ENCODE data around the gene CRACDL. TPM values are rescaled to one million over a fixed set of nuclear protein-coding genes. Genes with fewer than 3 reads are reported as not detected.
A peak's percentile ranks its signal among the peaks of the same experiment; 100 is the strongest.

CRACDL gene
- total RNA-seq, 1 donor from 2014 or later, result 0.12 TPM

- peak; percentile 71 for DNase-seq
- no peaks in the 10 kb centered on the region for H3K36me3 Mint-ChIP-seq (ENCODE audit: low read depth)
- peaks cover 14% of the 10 kb centered on the region for H3K4me1 Mint-ChIP-seq
- H3K27me3 Mint-ChIP-seq, result peaks cover 15% of the 10 kb centered on the region
- intact Hi-C loops (cut with micrococcal nuclease), result loop anchor here (5.0 kb wide), 1 partner anchor 35 kb away; no protein-coding TSS in a partner anchor
- H3K9me3 Mint-ChIP-seq, result no peaks in the 10 kb centered on the region
- H3K4me3 Mint-ChIP-seq, result no peak overlapping the region
- no peak overlapping the region for H3K27ac Mint-ChIP-seq
Measured at GRCh38 chr2:98807221-98807620, 128.8 kb downstream of the CRACDL start.

GRCh38 chr2:98806236-98806697, 129.8 kb downstream of the CRACDL start:
- H3K9me3 Mint-ChIP-seq, result no peaks in the 10 kb centered on the region
- no peak overlapping the region for H3K27ac Mint-ChIP-seq
- peaks cover 16% of the 10 kb centered on the region for H3K4me1 Mint-ChIP-seq
- no peak overlapping the region for H3K4me3 Mint-ChIP-seq
- no peak for DNase-seq
- no peaks in the 10 kb centered on the region for H3K36me3 Mint-ChIP-seq (ENCODE audit: low read depth)
- intact Hi-C loops (cut with micrococcal nuclease), result loop anchor here (5.0 kb wide), 1 partner anchor 34 kb away; no protein-coding TSS in a partner anchor
- H3K27me3 Mint-ChIP-seq, result peaks cover 12% of the 10 kb centered on the region

GRCh38 chr2:98805412-98806171, 130.4 kb downstream of the CRACDL start:
- H3K4me3 Mint-ChIP-seq, result no peak overlapping the region
- peaks cover 16% of the 10 kb centered on the region for H3K4me1 Mint-ChIP-seq
- no peaks in the 10 kb centered on the region for H3K36me3 Mint-ChIP-seq (ENCODE audit: low read depth)
- no peak overlapping the region for H3K27ac Mint-ChIP-seq
- peaks cover 8% of the 10 kb centered on the region for H3K27me3 Mint-ChIP-seq
- no peaks in the 10 kb centered on the region for H3K9me3 Mint-ChIP-seq
- intact Hi-C loops (cut with micrococcal nuclease), result loop anchor here (5.0 kb wide), 1 partner anchor 33 kb away; no protein-coding TSS in a partner anchor
- no peak for DNase-seq

DNA sequence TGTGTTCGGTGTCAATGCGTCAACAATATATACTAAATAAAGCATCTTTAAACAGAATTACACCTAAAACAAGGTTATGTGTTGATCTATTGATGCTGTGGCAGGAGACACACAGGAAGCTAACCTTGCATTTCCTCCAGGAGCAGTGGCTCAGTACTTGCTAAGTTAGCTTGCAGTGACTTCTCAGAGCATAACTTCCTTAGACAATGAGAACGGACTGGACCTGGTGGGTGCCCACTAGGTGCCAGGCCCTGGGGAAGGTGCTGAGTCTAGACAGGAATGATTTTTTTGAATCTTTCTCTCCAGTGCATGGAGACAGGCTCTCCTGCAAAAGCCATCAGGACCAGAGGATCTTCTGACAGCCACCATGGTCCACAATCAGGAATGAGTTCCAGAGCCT, 131.3 kb downstream of the CRACDL start:
- Mint-ChIP-seq H3K27ac (no peak overlapping the region), H3K9me3 (no peaks in the 10 kb centered on the region), H3K4me1 (peaks cover 16% of the 10 kb centered on the region), H3K36me3 (ENCODE audit: low read depth) (no peaks in the 10 kb centered on the region), H3K27me3 (peaks cover 5% of the 10 kb centered on the region), H3K4me3 (no peak overlapping the region)
- intact Hi-C loops (cut with micrococcal nuclease), result loop anchor here (5.0 kb wide), 1 partner anchor 32 kb away; no protein-coding TSS in a partner anchor
- no peak for DNase-seq

- intact Hi-C loops (cut with micrococcal nuclease), result no loop called here
- Mint-ChIP-seq H3K36me3 (ENCODE audit: low read depth) (no peaks in the 10 kb centered on the region), H3K9me3 (no peaks in the 10 kb centered on the region), H3K27me3 (peaks cover 5% of the 10 kb centered on the region), H3K4me3 (no peak overlapping the region), H3K4me1 (peaks cover 16% of the 10 kb centered on the region), H3K27ac (no peak overlapping the region)
- no peak for DNase-seq
Measured at GRCh38 chr2:98804265-98804650, 131.8 kb downstream of the CRACDL start.

GRCh38 chr2:98803405-98804264, 132.4 kb downstream of the CRACDL start:
- Mint-ChIP-seq H3K27ac (no peak overlapping the region), H3K9me3 (no peaks in the 10 kb centered on the region), H3K4me1 (peaks cover 16% of the 10 kb centered on the region), H3K27me3 (peaks cover 6% of the 10 kb centered on the region), H3K4me3 (no peak overlapping the region), H3K36me3 (ENCODE audit: low read depth) (no peaks in the 10 kb centered on the region)
- intact Hi-C loops (cut with micrococcal nuclease), result no loop called here
- DNase-seq, result no peak

- intact Hi-C loops (cut with micrococcal nuclease), result no loop called here
- Mint-ChIP-seq H3K27me3 (peaks cover 6% of the 10 kb centered on the region), H3K9me3 (no peaks in the 10 kb centered on the region), H3K4me1 (peaks cover 10% of the 10 kb centered on the region), H3K27ac (no peak overlapping the region), H3K4me3 (no peak overlapping the region), H3K36me3 (ENCODE audit: low read depth) (no peaks in the 10 kb centered on the region)
- no peak for DNase-seq
Measured at GRCh38 chr2:98802344-98802743, 133.7 kb downstream of the CRACDL start.

GRCh38 chr2:98801921-98802321, 134.1 kb downstream of the CRACDL start:
- Mint-ChIP-seq H3K4me1 (peaks cover 6% of the 10 kb centered on the region), H3K36me3 (ENCODE audit: low read depth) (no peaks in the 10 kb centered on the region), H3K4me3 (no peak overlapping the region), H3K27me3 (peaks cover 6% of the 10 kb centered on the region), H3K9me3 (no peaks in the 10 kb centered on the region), H3K27ac (no peak overlapping the region)
- intact Hi-C loops (cut with micrococcal nuclease), result no loop called here
- no peak for DNase-seq

- H3K36me3 Mint-ChIP-seq (ENCODE audit: low read depth), result no peaks in the 10 kb centered on the region
- no peak overlapping the region for H3K4me3 Mint-ChIP-seq
- intact Hi-C loops (cut with micrococcal nuclease), result no loop called here
- H3K4me1 Mint-ChIP-seq, result peaks cover 4% of the 10 kb centered on the region
- H3K27ac Mint-ChIP-seq, result no peak overlapping the region
- H3K9me3 Mint-ChIP-seq, result no peaks in the 10 kb centered on the region
- H3K27me3 Mint-ChIP-seq, result peaks cover 6% of the 10 kb centered on the region
- no peak for DNase-seq
Measured at GRCh38 chr2:98801286-98801685, 134.7 kb downstream of the CRACDL start.

DNA sequence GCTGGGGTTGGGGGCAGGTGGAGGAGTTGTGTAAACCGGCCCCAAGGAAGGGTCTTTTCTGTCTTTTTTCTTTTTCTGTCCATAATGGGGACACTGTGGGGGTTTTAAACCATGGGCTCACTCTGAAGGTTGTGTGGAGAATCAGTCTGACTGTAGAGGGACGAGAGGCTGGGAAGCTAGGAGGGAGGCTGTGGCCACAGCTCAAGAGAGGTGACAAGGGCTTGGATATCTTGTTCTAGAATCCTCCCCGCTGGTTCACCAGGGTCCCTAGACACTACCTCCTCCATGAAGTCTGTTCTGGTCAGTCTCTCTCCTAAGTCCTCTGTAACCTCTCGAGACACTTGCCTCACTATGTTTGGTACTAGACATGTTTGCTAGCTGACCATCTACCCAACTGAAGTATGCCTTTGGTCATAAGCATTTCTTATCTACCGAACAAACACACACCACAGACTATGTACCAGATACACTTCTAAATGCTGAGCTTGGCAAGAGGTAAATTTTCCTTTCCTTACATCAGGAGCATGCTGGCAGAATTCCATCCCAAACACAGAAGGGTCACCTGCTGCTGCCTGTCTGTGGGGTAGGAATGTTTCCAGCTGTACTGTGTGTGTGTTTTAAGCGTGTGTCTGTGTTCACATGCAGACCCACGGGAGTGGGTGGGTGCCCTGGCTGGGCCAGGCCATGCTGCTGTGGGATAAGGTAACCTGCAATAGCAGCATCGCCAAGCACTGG, 135.5 kb downstream of the CRACDL start:
- Mint-ChIP-seq H3K27me3 (peaks cover 6% of the 10 kb centered on the region), H3K4me3 (no peak overlapping the region), H3K27ac (no peak overlapping the region), H3K36me3 (ENCODE audit: low read depth) (no peaks in the 10 kb centered on the region), H3K4me1 (peaks cover 4% of the 10 kb centered on the region), H3K9me3 (no peaks in the 10 kb centered on the region)
- intact Hi-C loops (cut with micrococcal nuclease), result no loop called here
- DNase-seq, result no peak

- no peaks in the 10 kb centered on the region for H3K36me3 Mint-ChIP-seq (ENCODE audit: low read depth)
- no peak overlapping the region for H3K4me3 Mint-ChIP-seq
- intact Hi-C loops (cut with micrococcal nuclease), result no loop called here
- peaks cover 6% of the 10 kb centered on the region for H3K27me3 Mint-ChIP-seq
- no peak for DNase-seq
- peaks cover 3% of the 10 kb centered on the region for H3K4me1 Mint-ChIP-seq
- H3K27ac Mint-ChIP-seq, result no peak overlapping the region
- no peaks in the 10 kb centered on the region for H3K9me3 Mint-ChIP-seq
Measured at GRCh38 chr2:98799375-98800329, 136.4 kb downstream of the CRACDL start.

- Mint-ChIP-seq H3K9me3 (no peaks in the 10 kb centered on the region), H3K27me3 (peaks cover 12% of the 10 kb centered on the region), H3K27ac (no peak overlapping the region), H3K4me3 (no peak overlapping the region), H3K4me1 (peaks cover 3% of the 10 kb centered on the region), H3K36me3 (ENCODE audit: low read depth) (no peaks in the 10 kb centered on the region)
- no peak for DNase-seq
- intact Hi-C loops (cut with micrococcal nuclease), result no loop called here
Measured at GRCh38 chr2:98796775-98797544, 139.1 kb downstream of the CRACDL start.
